ENCODE measurements around the gene PRDM10.

- no peak for TF ChIP-seq CTCF (IDR thresholded peaks at IDR 0.05; ENCODE audit: poor library complexity, severe bottlenecking)
- peak; percentile 78 for TF ChIP-seq EP300 (conservative IDR thresholded peaks at IDR 0.05; ENCODE audit: poor library complexity, severe bottlenecking)
Observed at GRCh38 chr11:130002352-130002845, at the start of gene PRDM10.
